NCI-H2081 treated with DMSO at 0.1 percent for 48 hours (cell line): ENCODE results near the gene GCLM.
"Not testable (repeated sequence)": the region's sequence is repeated elsewhere in the genome, so short reads cannot be mapped to it uniquely, and the experiment has no call there.

Experiments used
- DNase-seq: peaks from one replicate; lab custom pipeline; 2025; lab: John Stamatoyannopoulos, UW

The GCLM gene

GRCh38 chr1:93909146-93910050, at the start of gene GCLM:
GCLM (minus strand) TSS chr1:93909430; CDS start chr1:93909163, 267 bp downstream.
- no peak for DNase-seq

- DNase-seq: no peak
Observed at GRCh38 chr1:93958726-93959100, 49.5 kb upstream of the GCLM start.

GRCh38 chr1:93958032-93958725, 48.9 kb upstream of the GCLM start:
- no peak for DNase-seq

- no peak for DNase-seq
Observed at GRCh38 chr1:93955765-93956164, 46.5 kb upstream of the GCLM start.

- not testable (repeated sequence) for DNase-seq
Observed at GRCh38 chr1:93947002-93947686, 37.9 kb upstream of the GCLM start.

- DNase-seq: no peak
Observed at GRCh38 chr1:93938461-93939145, 29.4 kb upstream of the GCLM start.

GRCh38 chr1:93937997-93938396, 28.8 kb upstream of the GCLM start:
- DNase-seq: no peak

GRCh38 chr1:93925206-93925605, 16.0 kb upstream of the GCLM start:
- DNase-seq: no peak

GRCh38 chr1:93919780-93920179, 10.6 kb upstream of the GCLM start:
- no peak for DNase-seq

- no peak for DNase-seq
Observed at GRCh38 chr1:93917302-93917701, 8.1 kb upstream of the GCLM start.

- not testable (repeated sequence) for DNase-seq
Observed at GRCh38 chr1:93910880-93911279, 1.6 kb upstream of the GCLM start.

GRCh38 chr1:93910305-93910704, 1.1 kb upstream of the GCLM start:
- no peak for DNase-seq

GRCh38 chr1:93908394-93909145, 660 bp downstream of the GCLM start:
- no peak for DNase-seq

- DNase-seq: no peak
Observed at GRCh38 chr1:93907718-93908117, 1.5 kb downstream of the GCLM start.

- no peak for DNase-seq
Observed at GRCh38 chr1:93906480-93906879, 2.8 kb downstream of the GCLM start.

- DNase-seq: no peak
Observed at GRCh38 chr1:93905734-93906133, 3.5 kb downstream of the GCLM start.

GRCh38 chr1:93905051-93905450, 4.2 kb downstream of the GCLM start:
- DNase-seq: no peak

GRCh38 chr1:93904228-93904627, 5.0 kb downstream of the GCLM start:
- DNase-seq: no peak

- no peak for DNase-seq
Observed at GRCh38 chr1:93900723-93901504, 8.3 kb downstream of the GCLM start.

- no peak for DNase-seq
Observed at GRCh38 chr1:93899543-93900207, 9.6 kb downstream of the GCLM start.
